A549 treated with GW870086 at 1 μM for 4 hours (cell line): ENCODE measurements around the gene PNLIPRP3. TPM values are rescaled to one million over a fixed set of nuclear protein-coding genes. Genes with fewer than 3 reads are reported as not detected.

Source experiments
- total RNA-seq: library from RNA; stranded (reverse); fragments of 200-300 nt; extraction: Qiagen RNA extraction; gene quantifications from 5 replicates; pipeline ENCODE4 v1.2.3, GENCODE V29; 2022; ENCODE audit warnings: low read depth

PNLIPRP3 gene
- total RNA-seq: not detected in 5 replicates

DNA sequence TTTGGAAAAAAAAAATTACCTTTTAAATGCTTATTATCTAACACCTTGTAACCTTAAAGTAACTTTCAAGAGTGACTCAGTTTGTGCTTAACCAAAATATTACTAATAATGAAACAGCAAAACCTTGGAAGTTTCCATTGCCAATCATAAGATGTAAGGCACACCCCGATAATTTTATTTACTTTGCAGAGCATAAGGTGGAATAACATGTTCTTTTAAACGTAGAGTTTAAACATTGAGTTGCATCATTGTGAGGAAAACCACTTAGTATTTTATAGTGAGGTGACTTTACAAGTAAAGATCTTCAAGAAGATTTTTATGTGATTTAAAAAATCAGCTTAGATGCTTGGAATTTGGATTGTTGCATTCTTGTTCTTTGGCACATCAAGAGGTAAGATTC, at the start of gene PNLIPRP3:
TSS of gene PNLIPRP3 (plus strand) at position 177 of the 400 bp plus-strand sequence. CDS start at position 343, 166 bp downstream.

Other genes with a start within 250 kb of the PNLIPRP3 start
- 7.7 to 12.4 TPM (median 10.0 TPM) in 5 replicates for gene GFRA1, start 154.6 kb upstream of the PNLIPRP3 start, total RNA-seq
- gene CCDC172, start 103.4 kb upstream of the PNLIPRP3 start, total RNA-seq: not detected in 5 replicates
- not detected in 5 replicates for gene PNLIP, start 118.1 kb downstream of the PNLIPRP3 start, total RNA-seq
- not detected in 5 replicates for gene PNLIPRP1, start 163.1 kb downstream of the PNLIPRP3 start, total RNA-seq
- gene PNLIPRP2, start 193.1 kb downstream of the PNLIPRP3 start, total RNA-seq: 0.09 TPM in 1 of 5 replicates, not detected in the others